CD4-positive, alpha-beta T cell (primary cell): Measurements from ENCODE around the gene SERGEF. TPM values are rescaled to one million over a fixed set of nuclear protein-coding genes. Genes with fewer than 3 reads are reported as not detected.

ENCODE experiments used
- ATAC-seq: fragments of 200-7000 bp; cut with Tn5 transposase; one replicate; pipeline ENCODE4 v1.10.0; 2022; ENCODE audit warnings: mild to moderate bottlenecking; ENCODE audit not compliant: poor library complexity
- CTCF ChIA-PET: fragments of 350-600 bp; sonication (Branson Sonifier 250); formaldehyde crosslinking; loops from one replicate; lab custom pipeline; 2021; ENCODE audit warnings: antibody characterized with exemption, inconsistent platforms; lab: Charles Lee
- POLR2A ChIA-PET: fragments of 350-600 bp; sonication (Branson Sonifier 250); formaldehyde crosslinking; loops from one replicate; lab custom pipeline; 2021; ENCODE audit warnings: antibody characterized with exemption, inconsistent platforms; lab: Charles Lee
- DNase-seq, 14 experiments: peaks; one replicate each; pipeline ENCODE4 v3.0.0-alpha.2; 2013 to 2020; ENCODE audit warnings: mixed read lengths in 2 of 14
- H3K27ac ChIP-seq, 2 donors: one replicate each; pipeline versions ENCODE4 v1.5.1 to v1.7.0; 2013; ENCODE audit warnings: low read length in 2 of 2, low read depth in 1 of 2, mild to moderate bottlenecking in 1 of 2
- H3K27me3 ChIP-seq, 2 experiments: 1 replicate in 1 of 2; 2 replicates in 1 of 2; pipeline versions ENCODE4 v1.6.1 to v1.7.0; 2013; ENCODE audit warnings: low read length in 2 of 2, control low read depth in 1 of 2, mild to moderate bottlenecking in 1 of 2, moderate library complexity in 1 of 2; ENCODE audit not compliant: insufficient read depth in 2 of 2, control insufficient read depth in 1 of 2
- H3K36me3 ChIP-seq: one replicate; pipeline ENCODE4 v1.6.1; 2013; ENCODE audit warnings: low read length, control low read depth; ENCODE audit not compliant: insufficient read depth
- H3K4me1 ChIP-seq: one replicate; pipeline ENCODE4 v1.6.1; 2013; ENCODE audit warnings: low read length, control low read depth; ENCODE audit not compliant: insufficient read depth
- H3K4me3 ChIP-seq: one replicate; pipeline ENCODE4 v1.5.1; 2013; ENCODE audit warnings: mild to moderate bottlenecking, low read length, moderate library complexity
- H3K9me3 ChIP-seq, 2 experiments: 1 replicate in 1 of 2; 2 replicates in 1 of 2; pipeline versions ENCODE4 v1.6.1 to v1.7.0; 2013; ENCODE audit warnings: low read length in 2 of 2, mild to moderate bottlenecking in 2 of 2, control low read depth in 1 of 2, moderate library complexity in 1 of 2; ENCODE audit not compliant: control insufficient read depth in 1 of 2, insufficient read depth in 1 of 2
- H3K27ac Mint-ChIP-seq: one replicate; pipeline ENCODE4 v1.8.0; 2020; ENCODE audit warnings: mixed read lengths
- H3K27me3 Mint-ChIP-seq: one replicate; pipeline ENCODE4 v1.8.0; 2021; ENCODE audit warnings: mixed read lengths
- H3K36me3 Mint-ChIP-seq: one replicate; pipeline ENCODE4 v1.8.0; 2021; ENCODE audit warnings: low read depth, mixed read lengths
- H3K4me1 Mint-ChIP-seq: one replicate; pipeline ENCODE4 v1.8.0; 2021; ENCODE audit warnings: low read depth, mixed read lengths
- H3K4me3 Mint-ChIP-seq: one replicate; pipeline ENCODE4 v1.8.0; 2020; ENCODE audit warnings: mild to moderate bottlenecking, mixed read lengths
- H3K9me3 Mint-ChIP-seq: one replicate; pipeline ENCODE4 v1.8.0; 2020; ENCODE audit warnings: mixed read lengths
- intact Hi-C, 2 experiments: fragments of 100-400 bp; cut with DNase I in 1 of 2; cut with micrococcal nuclease in 1 of 2; formaldehyde crosslinking; loops; one replicate each; pipeline versions ENCODE4 v1.15.1 to v1.9.0; 2023 to 2025; cut with DNase I, micrococcal nuclease
- total RNA-seq, 174 experiments: library from RNA in 2 of 174; stranded (reverse) in 2 of 174; gene quantifications; one replicate each; pipeline ENCODE4 v1.2.3 and lab custom pipeline; 2021 to 2026
- TF ChIP-seq, protein P1 (sequence below): fragments of 200-600 bp; IDR thresholded peaks from one replicate; pipeline ENCODE4 v1.8.0; 2022; ENCODE audit warnings: antibody characterized with exemption, mild to moderate bottlenecking

The SERGEF gene
- total RNA-seq, 2 experiments from 2014 or later: 35.2 to 37.1 TPM

- H3K27me3 ChIP-seq: no peaks in the 10 kb centered on the region
- ChIA-PET POLR2A (no interaction called here), CTCF (no interaction called here)
- intact Hi-C loops: no loop called here
- H3K4me3 Mint-ChIP-seq: no peak overlapping the region
- H3K4me3 ChIP-seq: no peak overlapping the region
- H3K27ac ChIP-seq: no peak overlapping the region
- H3K27ac Mint-ChIP-seq: no peak overlapping the region
- H3K9me3 ChIP-seq: no peaks in the 10 kb centered on the region
- DNase-seq (no peak), ATAC-seq (no peak)
- H3K27me3 Mint-ChIP-seq: no peaks in the 10 kb centered on the region
- no peaks in the 10 kb centered on the region for H3K4me1 ChIP-seq
- TF ChIP-seq, protein P1, sequence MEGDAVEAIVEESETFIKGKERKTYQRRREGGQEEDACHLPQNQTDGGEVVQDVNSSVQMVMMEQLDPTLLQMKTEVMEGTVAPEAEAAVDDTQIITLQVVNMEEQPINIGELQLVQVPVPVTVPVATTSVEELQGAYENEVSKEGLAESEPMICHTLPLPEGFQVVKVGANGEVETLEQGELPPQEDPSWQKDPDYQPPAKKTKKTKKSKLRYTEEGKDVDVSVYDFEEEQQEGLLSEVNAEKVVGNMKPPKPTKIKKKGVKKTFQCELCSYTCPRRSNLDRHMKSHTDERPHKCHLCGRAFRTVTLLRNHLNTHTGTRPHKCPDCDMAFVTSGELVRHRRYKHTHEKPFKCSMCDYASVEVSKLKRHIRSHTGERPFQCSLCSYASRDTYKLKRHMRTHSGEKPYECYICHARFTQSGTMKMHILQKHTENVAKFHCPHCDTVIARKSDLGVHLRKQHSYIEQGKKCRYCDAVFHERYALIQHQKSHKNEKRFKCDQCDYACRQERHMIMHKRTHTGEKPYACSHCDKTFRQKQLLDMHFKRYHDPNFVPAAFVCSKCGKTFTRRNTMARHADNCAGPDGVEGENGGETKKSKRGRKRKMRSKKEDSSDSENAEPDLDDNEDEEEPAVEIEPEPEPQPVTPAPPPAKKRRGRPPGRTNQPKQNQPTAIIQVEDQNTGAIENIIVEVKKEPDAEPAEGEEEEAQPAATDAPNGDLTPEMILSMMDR: no peak
- no peaks in the 10 kb centered on the region for H3K4me1 Mint-ChIP-seq
- H3K9me3 Mint-ChIP-seq: peaks cover 3% of the 10 kb centered on the region
- H3K36me3 Mint-ChIP-seq: peaks cover 80% of the 10 kb centered on the region
- peaks cover 3% of the 10 kb centered on the region for H3K36me3 ChIP-seq
Measured at GRCh38 chr11:17936790-17937189, 76.1 kb downstream of the SERGEF start.

DNA sequence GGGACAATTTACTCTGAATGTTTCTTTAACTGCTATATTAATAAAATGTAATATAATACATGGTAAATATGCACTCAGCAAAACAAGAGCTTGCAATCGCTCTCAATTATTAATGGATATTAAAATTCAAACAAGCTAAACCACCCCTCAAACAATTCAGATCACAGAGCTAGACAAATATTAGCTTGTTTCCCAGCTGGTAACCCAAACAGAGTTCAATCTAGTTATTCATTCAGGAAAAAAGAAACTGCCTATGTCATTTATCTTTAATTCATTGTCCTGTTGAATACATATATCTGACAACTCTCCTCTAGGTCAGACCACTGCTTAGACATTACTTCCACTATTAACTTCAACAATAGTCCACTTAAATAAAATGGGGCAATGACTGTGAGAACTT, 78.7 kb downstream of the SERGEF start:
- POLR2A ChIA-PET: no interaction called here
- TF ChIP-seq, protein P1: no peak
- H3K9me3 Mint-ChIP-seq: peaks cover 3% of the 10 kb centered on the region
- Histone ChIP-seq H3K27ac (no peak overlapping the region), H3K27me3 (no peaks in the 10 kb centered on the region), H3K36me3 (peaks cover 3% of the 10 kb centered on the region), H3K4me3 (no peak overlapping the region), H3K9me3 (no peaks in the 10 kb centered on the region), H3K4me1 (no peaks in the 10 kb centered on the region)
- no peaks in the 10 kb centered on the region for H3K4me1 Mint-ChIP-seq
- H3K27ac Mint-ChIP-seq: no peak overlapping the region
- ATAC-seq: no peak
- no peaks in the 10 kb centered on the region for H3K27me3 Mint-ChIP-seq
- no peak overlapping the region for H3K4me3 Mint-ChIP-seq
- intact Hi-C loops: no loop called here
- CTCF ChIA-PET: no interaction called here
- DNase-seq: no peak
- peaks cover 85% of the 10 kb centered on the region for H3K36me3 Mint-ChIP-seq

- Mint-ChIP-seq H3K36me3 (peaks cover 85% of the 10 kb centered on the region), H3K27ac (no peak overlapping the region), H3K4me3 (no peak overlapping the region), H3K27me3 (no peaks in the 10 kb centered on the region), H3K4me1 (no peaks in the 10 kb centered on the region), H3K9me3 (peaks cover 3% of the 10 kb centered on the region)
- Histone ChIP-seq H3K4me1 (no peaks in the 10 kb centered on the region), H3K4me3 (no peak overlapping the region), H3K36me3 (peaks cover 3% of the 10 kb centered on the region), H3K27me3 (no peaks in the 10 kb centered on the region), H3K27ac (no peak overlapping the region), H3K9me3 (no peaks in the 10 kb centered on the region)
- ATAC-seq (no peak), DNase-seq (no peak)
- intact Hi-C loops: no loop called here
- CTCF ChIA-PET: no interaction called here
- POLR2A ChIA-PET: no interaction called here
- TF ChIP-seq, protein P1: no peak
Measured at GRCh38 chr11:17933708-17934107, 79.1 kb downstream of the SERGEF start.
